ENCODE results near the gene ZSWIM9.
"Not testable (repeated sequence)": the region's sequence is repeated elsewhere in the genome, so short reads cannot be mapped to it uniquely, and the experiment has no call there.

Gene ZSWIM9

DNA sequence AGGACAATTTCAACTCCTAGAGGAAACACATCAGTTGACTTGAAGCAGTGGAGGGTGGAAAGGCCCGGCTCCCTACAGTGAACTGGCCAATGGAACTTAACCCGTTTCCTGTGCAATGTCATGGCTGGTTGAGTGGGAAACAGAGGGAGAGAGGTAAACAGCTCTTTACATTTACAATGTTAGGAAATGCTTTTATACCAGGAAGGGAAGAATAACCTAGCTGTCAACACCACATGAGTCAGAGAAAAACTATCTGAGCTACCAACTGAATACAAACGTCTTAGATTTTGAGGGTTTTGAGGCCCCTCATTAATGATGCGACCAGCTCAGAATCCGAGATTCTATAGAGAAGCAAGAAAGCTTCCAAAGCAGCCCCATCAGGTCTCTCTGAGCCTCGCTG lies 48.5 kb downstream of the ZSWIM9 start:
- no peak for DNase-seq (ENCODE audit: low spot score)

DNA sequence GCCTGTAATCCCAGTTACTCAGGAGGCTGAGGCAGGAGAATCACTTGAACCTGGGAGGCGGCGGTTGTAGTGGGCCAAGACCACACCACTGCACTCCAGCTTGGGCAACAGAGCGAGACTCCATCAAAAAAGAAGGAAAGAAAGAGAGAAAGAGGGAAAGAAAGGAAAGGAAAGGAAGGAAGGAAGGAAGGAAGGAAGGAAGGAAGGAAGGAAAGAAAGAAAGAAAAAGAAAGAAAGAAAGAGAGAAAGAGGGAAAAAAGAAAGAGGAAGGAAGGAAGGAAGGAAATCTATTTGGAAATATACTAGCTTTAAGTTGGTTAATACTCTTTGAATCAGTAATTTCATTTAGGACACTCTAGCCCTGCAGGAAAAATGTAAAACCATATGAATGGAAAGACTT lies 50.3 kb downstream of the ZSWIM9 start:
- not testable (repeated sequence) for DNase-seq (ENCODE audit: low spot score)

DNA sequence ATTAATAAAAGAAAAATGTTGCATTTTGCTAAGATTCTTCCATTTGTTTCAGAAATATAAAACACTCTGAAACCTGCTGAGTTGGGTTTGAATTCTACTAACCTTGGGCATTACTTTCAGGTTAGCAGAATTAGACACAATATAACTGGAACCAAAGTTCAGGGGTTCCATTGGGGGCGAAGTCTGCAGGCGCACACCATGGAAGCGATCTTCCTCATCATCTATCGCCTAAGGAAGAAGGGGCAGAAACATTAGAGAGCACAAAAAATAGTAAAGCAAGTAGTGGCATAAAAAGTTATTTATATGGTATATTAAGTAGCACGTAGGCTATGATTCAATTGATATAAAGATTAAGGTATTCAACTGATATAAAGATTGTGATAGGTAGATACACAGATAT lies 51.1 kb downstream of the ZSWIM9 start:
- DNase-seq (ENCODE audit: low spot score), result no peak

DNA sequence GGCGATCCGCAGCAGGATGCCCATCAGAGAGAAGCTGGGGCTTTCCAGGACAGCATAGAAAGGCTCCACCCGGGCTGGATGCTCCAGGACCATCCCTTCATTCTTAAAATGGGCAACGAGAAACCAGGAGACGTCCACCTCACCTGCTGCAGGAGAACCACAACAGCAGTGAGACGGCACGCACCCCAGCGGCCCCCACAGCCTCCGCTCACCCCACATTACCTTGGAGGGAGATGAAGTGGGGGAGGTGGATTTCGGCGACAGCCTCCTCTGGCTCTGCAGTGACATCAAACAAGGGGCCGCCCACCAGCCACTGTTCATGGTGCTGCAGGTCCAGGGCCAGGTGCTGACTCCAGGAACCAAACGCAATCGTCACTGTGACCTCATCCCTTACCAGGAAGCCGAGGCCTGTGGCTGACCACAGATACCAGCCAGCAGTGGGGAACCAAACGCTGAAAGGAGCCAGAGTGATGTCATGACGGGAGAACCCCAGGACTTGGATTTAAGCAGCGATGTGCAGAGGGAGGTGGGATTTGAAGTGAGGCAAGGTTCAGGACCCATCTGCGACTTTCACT lies 60.2 kb downstream of the ZSWIM9 start:
- DNase-seq (ENCODE audit: low spot score), result no peak

DNA sequence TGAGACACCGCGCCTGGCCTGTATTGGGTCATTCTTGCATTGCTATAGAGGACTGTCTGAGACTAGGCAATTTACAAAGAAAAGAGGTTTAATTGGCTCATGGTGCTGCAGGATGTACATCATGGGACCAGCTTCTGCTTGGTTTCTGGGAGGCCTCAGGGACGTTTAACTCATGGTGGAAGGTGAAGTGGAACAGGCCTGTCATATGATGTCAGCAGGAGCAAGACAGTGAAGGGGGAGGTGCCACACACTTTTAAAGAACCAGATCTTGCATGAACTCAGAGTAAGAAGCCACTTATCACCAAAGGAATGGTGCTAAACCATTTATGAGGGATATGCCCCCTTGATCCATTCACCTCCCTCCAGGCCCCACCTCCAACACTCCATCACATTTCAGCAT lies 66.6 kb downstream of the ZSWIM9 start:
- no peak for DNase-seq (ENCODE audit: low spot score)

DNA sequence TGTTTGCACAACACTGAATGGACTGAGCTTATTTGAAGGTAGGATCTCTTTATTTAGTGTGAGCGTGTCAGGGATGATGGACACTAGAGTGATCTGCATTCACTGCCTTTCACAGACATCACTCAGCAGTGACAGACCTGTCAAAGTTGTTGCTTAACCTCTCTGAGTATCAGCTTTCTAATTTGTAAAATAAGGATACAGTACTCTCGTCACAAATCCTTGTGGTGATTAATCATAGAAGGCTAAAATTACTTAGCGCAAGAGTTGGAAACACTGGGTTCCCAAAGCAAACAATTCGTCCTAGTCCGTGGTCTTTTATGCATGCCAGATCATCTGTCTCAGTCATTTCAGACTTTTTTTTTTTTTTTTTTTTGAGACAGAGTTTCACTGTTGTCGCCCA lies 68.6 kb downstream of the ZSWIM9 start:
- no peak for DNase-seq (ENCODE audit: low spot score)

DNA sequence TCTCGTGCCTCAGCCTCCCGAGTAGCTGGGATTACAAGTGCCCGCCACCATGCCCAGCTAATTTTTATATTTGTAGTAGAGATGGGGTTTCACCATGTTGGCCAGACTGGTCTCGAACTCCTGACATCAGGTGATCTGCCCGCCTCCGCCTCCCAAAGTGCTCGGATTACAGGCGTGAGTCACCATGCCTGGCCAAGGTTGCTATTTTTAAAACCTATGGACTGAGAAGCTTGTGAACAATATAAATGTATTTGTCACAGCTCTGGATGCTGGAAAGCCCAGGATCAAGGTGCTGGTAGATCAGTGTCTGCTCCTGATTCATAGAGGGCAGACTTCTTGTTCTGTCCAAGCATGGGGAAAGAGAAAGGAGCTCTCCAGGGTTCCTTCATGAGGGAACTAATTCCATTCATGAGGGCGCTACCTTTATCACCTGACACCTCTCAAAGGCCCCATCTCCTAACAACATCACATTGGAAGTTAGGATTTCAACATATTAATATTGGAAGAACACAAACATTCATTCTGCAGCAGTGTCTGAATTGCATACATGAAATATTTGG lies 69.2 kb downstream of the ZSWIM9 start:
- no peak for DNase-seq (ENCODE audit: low spot score)

DNA sequence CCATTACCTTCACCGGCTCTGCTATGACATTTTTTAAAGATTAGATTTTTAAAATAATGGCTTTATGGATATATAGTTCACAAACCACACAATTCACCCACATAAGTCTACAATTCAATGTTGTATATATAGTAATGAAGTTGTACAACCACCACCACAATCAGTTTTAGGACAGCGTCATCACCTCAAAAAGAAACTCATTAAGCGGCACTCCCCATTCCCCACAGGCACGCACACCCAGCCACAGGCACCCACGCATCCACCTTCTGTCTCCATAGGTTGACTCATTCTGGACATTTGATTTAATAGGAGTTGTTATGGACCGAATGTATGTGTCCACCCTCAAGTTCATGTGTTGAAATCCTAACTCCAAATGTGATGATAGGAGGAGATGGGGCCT lies 71.3 kb downstream of the ZSWIM9 start:
- DNase-seq (ENCODE audit: low spot score), result not testable (repeated sequence)

DNA sequence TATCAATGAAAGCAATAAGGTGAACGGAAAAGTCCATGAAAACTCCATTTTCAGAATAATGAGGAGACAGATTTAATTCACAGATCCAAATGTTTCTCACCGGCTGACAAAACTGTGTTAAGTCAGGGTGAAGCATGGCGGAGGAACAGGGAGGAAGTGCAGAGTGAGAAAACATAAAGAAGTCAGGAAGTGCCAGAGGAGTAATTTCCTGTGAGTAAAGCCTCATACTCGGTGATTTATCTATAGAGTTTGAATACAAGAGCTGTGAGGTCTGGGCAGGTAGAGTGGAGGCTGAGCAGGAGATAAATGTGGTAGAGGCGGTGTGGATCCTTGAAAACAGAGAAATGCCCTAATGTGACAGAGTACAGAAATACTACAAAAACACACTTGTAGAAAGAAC lies 73.8 kb downstream of the ZSWIM9 start:
- no peak for DNase-seq (ENCODE audit: low spot score)

DNA sequence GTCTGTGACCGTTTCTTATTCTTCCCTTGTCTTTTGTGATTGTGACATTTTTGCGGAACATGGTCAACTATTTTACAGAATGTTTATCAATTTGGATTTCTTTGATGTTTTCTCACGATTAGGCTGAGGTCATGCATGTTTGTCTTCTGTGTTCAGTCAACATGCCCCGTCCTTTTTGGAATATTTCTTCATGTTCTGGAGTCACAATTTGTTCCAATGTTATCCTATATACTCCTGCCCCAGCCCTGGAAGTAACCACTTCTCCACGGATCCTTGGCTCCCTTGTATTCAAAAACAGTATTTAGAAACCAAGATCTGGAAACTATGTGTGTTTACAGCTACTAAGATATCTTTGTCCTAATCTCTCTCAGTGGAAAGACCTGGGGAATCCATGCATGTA lies 75.6 kb downstream of the ZSWIM9 start:
- DNase-seq (ENCODE audit: low spot score), result no peak

DNA sequence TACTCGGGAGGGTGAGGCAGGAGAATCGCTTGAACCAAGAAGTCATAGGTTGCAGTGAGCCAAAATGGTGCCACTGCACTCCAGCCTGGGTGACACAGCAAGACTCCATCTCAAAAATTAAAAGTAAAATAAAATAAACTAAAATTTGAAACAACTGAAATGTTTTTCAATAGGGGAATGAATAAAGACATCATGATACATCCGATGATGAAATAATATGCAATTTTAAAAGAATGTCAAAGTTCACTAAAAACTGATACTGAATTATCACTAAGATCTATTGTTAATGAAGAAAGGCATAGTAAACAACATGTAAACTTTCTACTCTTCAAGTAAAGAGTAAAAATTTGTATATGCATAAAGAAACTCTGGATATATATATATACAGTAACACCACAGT lies 76.7 kb downstream of the ZSWIM9 start:
- DNase-seq (ENCODE audit: low spot score), result no peak

Measured in iPS-NIHi11 (cell line).